22Rv1 (cell line): ENCODE results near the gene DEF6.
A peak's percentile ranks its signal among the peaks of the same experiment; 100 is the strongest.

Experiments
- H3K27ac ChIP-seq: fragments of 450-650 bp; 2 replicates; pipeline ENCODE4 v1.5.1; 2017
- CTCF ChIP-seq: fragments of 450-650 bp; IDR thresholded peaks from 2 replicates; pipeline ENCODE4 v1.5.1; 2017; ENCODE audit warnings: mild to moderate bottlenecking
- ZFX ChIP-seq: fragments of 450-650 bp; IDR thresholded peaks from 2 replicates; pipeline ENCODE4 v1.6.1; 2017; ENCODE audit warnings: antibody characterized with exemption, borderline replicate concordance

DEF6 gene

GRCh38 chr6:35341557-35341956 lies 43.9 kb downstream of the DEF6 start:
- TF ChIP-seq CTCF (no peak), ZFX (no peak)
- no peak overlapping the region for H3K27ac ChIP-seq

- TF ChIP-seq CTCF: peak; percentile 98
- no peak for TF ChIP-seq ZFX
- H3K27ac ChIP-seq: peak within 1 kb of the TSS; percentile 26; the same call in 1 of the 2 replicates
Observed at GRCh38 chr6:35342258-35343091, 44.9 kb downstream of the DEF6 start, which contains the start of gene PPARD. TSS of gene PPARD (plus strand) at chr6:35342558. CDS start at chr6:35411088, 68,530 bp downstream.

GRCh38 chr6:35343092-35343834 lies 45.6 kb downstream of the DEF6 start:
- no peak for TF ChIP-seq ZFX
- TF ChIP-seq CTCF: no peak
- peak overlapping the region; percentile 26; the same call in 1 of the 2 replicates for H3K27ac ChIP-seq

- TF ChIP-seq CTCF: no peak
- no peak for TF ChIP-seq ZFX
Observed at GRCh38 chr6:35343835-35344550, 46.4 kb downstream of the DEF6 start.

GRCh38 chr6:35351422-35351821 lies 53.8 kb downstream of the DEF6 start:
- TF ChIP-seq CTCF: no peak
- no peak for TF ChIP-seq ZFX

More at GRCh38 chr6:35343835-35344550, 46.4 kb downstream of the DEF6 start:
- no peak overlapping the region for H3K27ac ChIP-seq

GRCh38 chr6:35352735-35353134 lies 55.1 kb downstream of the DEF6 start:
- no peak for TF ChIP-seq ZFX
- TF ChIP-seq CTCF: no peak
- no peak overlapping the region for H3K27ac ChIP-seq

More at GRCh38 chr6:35351422-35351821, 53.8 kb downstream of the DEF6 start:
- no peak overlapping the region for H3K27ac ChIP-seq
